Upper lobe of right lung (tissue), 1 donor: ENCODE results near the gene FLYWCH2. TPM values are rescaled to one million over a fixed set of nuclear protein-coding genes. Genes with fewer than 3 reads are reported as not detected.
A peak's percentile ranks its signal among the peaks of the same experiment; 100 is the strongest.

Experiments
- ATAC-seq: fragments of 200-7000 bp; cut with Tn5 transposase; one replicate; pipeline ENCODE4 v1.9.1; 2020; ENCODE audit warnings: mild to moderate bottlenecking, moderate library complexity
- DNase-seq: peaks from one replicate; pipeline ENCODE4 v3.0.0-alpha.2; 2020
- H3K27ac ChIP-seq: fragments of 200-600 bp; one replicate; pipeline ENCODE4 v1.8.0; 2022
- H3K27me3 ChIP-seq: fragments of 200-600 bp; one replicate; pipeline ENCODE4 v1.8.0; 2022; ENCODE audit warnings: mild to moderate bottlenecking
- H3K36me3 ChIP-seq: fragments of 200-600 bp; one replicate; pipeline ENCODE4 v1.8.0; 2022
- H3K4me1 ChIP-seq: fragments of 200-600 bp; one replicate; pipeline ENCODE4 v1.8.0; 2022
- H3K4me3 ChIP-seq: fragments of 200-600 bp; one replicate; pipeline ENCODE4 v1.8.0; 2022; ENCODE audit warnings: mild to moderate bottlenecking
- H3K9me3 ChIP-seq: fragments of 200-600 bp; one replicate; pipeline ENCODE4 v1.8.0; 2022
- intact Hi-C: fragments of 100-400 bp; cut with DNase I; formaldehyde crosslinking; loops from one replicate; pipeline ENCODE4 v1.11.0; 2022
- total RNA-seq: library from RNA; stranded (reverse); fragmentation: NEBNext Ultra II Directional; extraction: Animal tissue kit (Norgen Biotek cat#: 25700); gene quantifications from one replicate; pipeline ENCODE4 v1.2.1, GENCODE V29; 2021
- TF ChIP-seq, protein P1 (sequence below): fragments of 200-600 bp; IDR thresholded peaks from one replicate; pipeline ENCODE4 v1.8.0; 2022; ENCODE audit warnings: antibody characterized with exemption
- donor health status: DM: no; HTN: yes; CAD: no; lungs with severe emphysema.

FLYWCH2 gene
- total RNA-seq, 1 donor from 2014 or later: 29.0 TPM

DNA sequence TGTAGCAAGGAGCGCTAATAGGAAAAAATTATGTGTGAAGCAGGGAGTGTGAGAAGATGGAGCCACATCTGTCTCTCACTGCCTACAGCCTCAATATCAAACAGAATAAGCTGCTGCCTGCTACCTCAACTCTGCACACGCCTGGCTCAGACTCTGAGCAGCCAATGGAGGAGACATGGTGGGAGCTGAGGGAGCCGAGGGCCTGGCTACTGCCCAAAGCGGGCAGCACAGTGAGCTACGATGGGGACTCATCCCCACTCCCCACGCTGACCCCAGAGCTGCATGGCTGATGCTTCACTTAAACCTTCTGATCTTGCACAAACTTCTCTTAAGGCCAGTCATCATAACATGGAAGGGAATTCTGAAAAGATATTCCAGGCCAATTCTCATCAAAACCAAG lies 11.1 kb upstream of the FLYWCH2 start:
- Histone ChIP-seq H3K4me1 (peaks cover 13% of the 10 kb centered on the region), H3K27me3 (no peaks in the 10 kb centered on the region), H3K36me3 (no peaks in the 10 kb centered on the region), H3K27ac (no peak overlapping the region), H3K9me3 (no peaks in the 10 kb centered on the region), H3K4me3 (no peak overlapping the region)
- TF ChIP-seq, protein P1, sequence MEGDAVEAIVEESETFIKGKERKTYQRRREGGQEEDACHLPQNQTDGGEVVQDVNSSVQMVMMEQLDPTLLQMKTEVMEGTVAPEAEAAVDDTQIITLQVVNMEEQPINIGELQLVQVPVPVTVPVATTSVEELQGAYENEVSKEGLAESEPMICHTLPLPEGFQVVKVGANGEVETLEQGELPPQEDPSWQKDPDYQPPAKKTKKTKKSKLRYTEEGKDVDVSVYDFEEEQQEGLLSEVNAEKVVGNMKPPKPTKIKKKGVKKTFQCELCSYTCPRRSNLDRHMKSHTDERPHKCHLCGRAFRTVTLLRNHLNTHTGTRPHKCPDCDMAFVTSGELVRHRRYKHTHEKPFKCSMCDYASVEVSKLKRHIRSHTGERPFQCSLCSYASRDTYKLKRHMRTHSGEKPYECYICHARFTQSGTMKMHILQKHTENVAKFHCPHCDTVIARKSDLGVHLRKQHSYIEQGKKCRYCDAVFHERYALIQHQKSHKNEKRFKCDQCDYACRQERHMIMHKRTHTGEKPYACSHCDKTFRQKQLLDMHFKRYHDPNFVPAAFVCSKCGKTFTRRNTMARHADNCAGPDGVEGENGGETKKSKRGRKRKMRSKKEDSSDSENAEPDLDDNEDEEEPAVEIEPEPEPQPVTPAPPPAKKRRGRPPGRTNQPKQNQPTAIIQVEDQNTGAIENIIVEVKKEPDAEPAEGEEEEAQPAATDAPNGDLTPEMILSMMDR: no peak
- intact Hi-C loops: no loop called here
- DNase-seq: no peak
- ATAC-seq: no peak

DNA sequence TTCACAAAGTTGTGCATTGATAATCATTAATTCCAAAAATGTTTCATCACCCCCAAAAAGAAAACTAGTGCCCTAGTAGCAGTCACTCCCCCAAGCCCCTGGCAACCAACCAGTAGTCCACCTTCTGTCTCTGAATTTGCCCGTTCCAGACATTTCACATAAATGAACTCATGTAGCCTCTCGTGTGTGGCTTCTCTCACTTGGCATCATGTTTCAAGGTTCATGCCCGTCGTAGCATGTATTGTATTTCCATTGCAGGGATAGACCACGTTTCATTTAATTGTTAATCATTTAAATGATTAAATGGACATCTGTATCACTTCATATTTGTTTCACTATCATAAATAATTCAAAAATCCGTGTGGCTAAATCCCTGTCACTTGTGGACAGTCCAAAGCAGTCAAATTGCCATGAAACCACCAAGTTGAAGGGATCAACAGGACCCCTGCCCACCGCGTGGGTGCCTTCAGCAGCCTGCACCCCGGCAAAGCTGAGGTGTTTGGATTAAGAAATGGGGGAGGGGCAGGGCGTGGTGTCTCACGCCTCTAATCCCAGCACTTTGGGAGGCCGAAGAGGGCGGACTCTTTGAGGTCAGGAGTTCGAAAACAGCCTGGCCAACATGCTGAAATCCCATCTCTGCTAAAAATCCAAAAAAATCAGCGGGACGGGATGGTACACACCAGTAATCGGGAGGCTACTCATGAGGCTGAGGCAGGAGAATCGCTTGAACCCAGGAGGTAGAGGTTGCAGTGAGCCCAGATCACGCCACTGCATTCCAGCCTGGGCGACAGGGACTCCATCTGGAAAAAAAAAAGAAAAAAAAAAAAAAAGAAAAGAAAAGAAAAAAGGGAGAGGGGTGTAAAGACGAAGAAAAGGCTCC lies 8.7 kb upstream of the FLYWCH2 start:
- H3K27ac ChIP-seq: no peak overlapping the region
- no peak for ATAC-seq
- H3K36me3 ChIP-seq: no peaks in the 10 kb centered on the region
- intact Hi-C loops: no loop called here
- H3K4me3 ChIP-seq: no peak overlapping the region
- peaks cover 8% of the 10 kb centered on the region for H3K4me1 ChIP-seq
- TF ChIP-seq, protein P1: no peak
- DNase-seq: no peak
- no peaks in the 10 kb centered on the region for H3K9me3 ChIP-seq
- H3K27me3 ChIP-seq: no peaks in the 10 kb centered on the region

DNA sequence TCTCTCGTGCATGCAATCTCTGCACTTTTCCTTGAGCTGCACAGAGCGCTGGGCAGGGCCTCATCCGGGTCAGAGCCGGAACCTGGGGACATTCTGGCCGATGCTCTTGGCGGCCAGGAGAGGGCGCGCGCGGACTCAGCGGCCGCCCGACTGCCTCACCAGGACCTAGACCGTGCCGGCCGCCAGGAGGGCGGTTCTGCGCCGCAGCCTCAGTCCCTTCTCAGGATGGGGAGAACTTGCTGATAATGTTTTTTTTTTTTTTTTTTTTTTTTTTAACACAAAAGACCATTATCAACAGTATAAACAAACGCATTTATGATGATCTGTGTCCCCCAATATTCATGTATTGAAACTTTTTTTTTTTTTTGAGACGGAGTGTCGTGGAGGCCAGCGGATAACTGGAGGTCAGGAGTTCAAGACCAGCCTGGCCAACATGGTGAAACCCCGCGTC lies 8.1 kb upstream of the FLYWCH2 start:
- TF ChIP-seq, protein P1: peak; percentile 95
- H3K9me3 ChIP-seq: no peaks in the 10 kb centered on the region
- ATAC-seq (peak; percentile 100), DNase-seq (peak; percentile 91)
- no peaks in the 10 kb centered on the region for H3K36me3 ChIP-seq
- H3K4me1 ChIP-seq: peaks cover 8% of the 10 kb centered on the region
- intact Hi-C loops: no loop called here
- H3K4me3 ChIP-seq: no peak overlapping the region
- H3K27ac ChIP-seq: no peak overlapping the region
- no peaks in the 10 kb centered on the region for H3K27me3 ChIP-seq

DNA sequence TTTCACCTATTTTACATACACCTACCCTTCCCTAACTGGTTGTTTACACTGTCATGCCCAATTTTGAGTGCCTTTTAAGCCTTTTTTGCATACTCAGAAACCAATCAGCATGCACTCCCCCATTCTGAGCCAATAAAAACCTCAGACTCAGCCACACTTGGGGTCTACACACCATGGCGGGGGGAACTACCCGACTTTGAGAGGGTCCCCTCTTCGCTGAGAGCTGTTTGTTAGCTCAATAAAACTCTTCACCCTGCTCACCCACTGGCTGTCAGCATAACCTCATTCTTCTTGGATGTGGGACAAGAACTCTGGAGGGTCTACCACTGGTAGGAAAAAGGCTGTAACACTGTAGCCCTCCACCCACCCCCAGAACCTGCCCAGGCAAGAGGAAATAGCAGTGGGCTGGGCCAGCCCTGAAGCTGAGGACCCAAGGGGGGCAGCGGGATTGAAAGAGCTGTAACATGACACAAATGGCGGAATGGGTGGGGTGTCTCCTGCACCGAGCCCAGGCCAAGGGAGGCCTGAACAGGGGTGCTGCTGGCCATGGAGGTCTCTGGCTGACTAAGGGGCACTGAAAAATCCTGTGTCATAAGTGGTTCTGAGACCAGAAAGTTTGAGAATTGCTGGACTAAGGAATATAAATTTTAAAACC lies 3.0 kb upstream of the FLYWCH2 start:
- TF ChIP-seq, protein P1: no peak
- intact Hi-C loops: no loop called here
- no peaks in the 10 kb centered on the region for H3K9me3 ChIP-seq
- no peaks in the 10 kb centered on the region for H3K27me3 ChIP-seq
- ATAC-seq (no peak), DNase-seq (no peak)
- H3K4me3 ChIP-seq: no peak overlapping the region
- no peaks in the 10 kb centered on the region for H3K36me3 ChIP-seq
- no peak overlapping the region for H3K27ac ChIP-seq
- peaks cover 4% of the 10 kb centered on the region for H3K4me1 ChIP-seq

DNA sequence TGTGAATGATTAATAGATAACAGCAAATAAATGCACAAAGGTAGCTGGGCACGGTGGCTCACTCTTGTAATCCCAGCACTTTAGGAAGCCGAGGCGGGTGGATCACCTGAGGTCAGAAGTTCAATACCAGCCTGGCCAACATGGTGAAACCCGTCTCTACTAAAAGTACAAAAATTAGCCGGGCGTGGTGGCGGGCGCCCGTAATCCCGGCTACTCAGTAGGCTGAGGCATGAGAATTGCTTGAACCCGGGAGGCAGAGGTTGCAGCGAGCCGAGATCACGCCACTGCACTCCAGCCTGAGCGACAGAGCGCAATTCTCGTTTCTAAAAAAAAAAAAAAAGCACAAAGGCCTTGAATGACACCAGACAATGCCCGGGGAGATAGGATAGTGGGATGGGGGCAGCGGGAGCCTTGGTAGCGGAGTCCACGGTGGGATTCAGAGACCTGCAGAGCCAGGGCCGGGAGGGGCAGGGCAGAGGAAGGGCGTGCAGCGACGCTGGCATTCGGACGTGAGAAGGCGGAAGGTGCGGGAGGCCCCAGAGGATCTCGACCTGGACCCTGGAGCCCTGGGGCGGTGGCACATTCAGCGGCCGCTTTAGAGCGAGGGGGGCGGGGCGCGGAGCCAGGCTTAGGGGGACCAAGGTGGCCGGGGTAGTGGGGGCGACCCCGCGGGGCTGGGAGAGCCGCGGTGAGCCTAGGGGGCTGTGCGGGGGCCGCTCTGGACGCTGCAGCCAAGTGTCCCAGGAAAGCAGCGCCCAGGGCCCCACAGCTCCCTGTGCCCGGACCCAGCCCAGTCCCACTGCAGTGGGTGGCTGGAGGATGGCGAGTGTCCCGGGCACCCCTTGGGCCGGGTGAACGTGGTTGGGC lies 999 bp upstream of the FLYWCH2 start:
- DNase-seq (peak; percentile 84), ATAC-seq (peak; percentile 29)
- no peaks in the 10 kb centered on the region for H3K9me3 ChIP-seq
- H3K4me3 ChIP-seq: peak overlapping the region; percentile 92
- TF ChIP-seq, protein P1: no peak
- H3K27me3 ChIP-seq: no peaks in the 10 kb centered on the region
- no peaks in the 10 kb centered on the region for H3K36me3 ChIP-seq
- peak overlapping the region; percentile 96 for H3K27ac ChIP-seq
- intact Hi-C loops: no loop called here
- peaks cover 4% of the 10 kb centered on the region for H3K4me1 ChIP-seq
